HG03439 (cell line): ENCODE results near the gene SLC39A5.
"Not testable (repeated sequence)": the region's sequence is repeated elsewhere in the genome, so short reads cannot be mapped to it uniquely, and the experiment has no call there.

Experiments
- ATAC-seq: cut with Tn5 transposase; IDR thresholded peaks from one replicate; pipeline ENCODE4 v1.9.1; 2021; ENCODE audit warnings: mild to moderate bottlenecking, moderate library complexity; ENCODE audit not compliant: unreplicated experiment

SLC39A5 gene

DNA sequence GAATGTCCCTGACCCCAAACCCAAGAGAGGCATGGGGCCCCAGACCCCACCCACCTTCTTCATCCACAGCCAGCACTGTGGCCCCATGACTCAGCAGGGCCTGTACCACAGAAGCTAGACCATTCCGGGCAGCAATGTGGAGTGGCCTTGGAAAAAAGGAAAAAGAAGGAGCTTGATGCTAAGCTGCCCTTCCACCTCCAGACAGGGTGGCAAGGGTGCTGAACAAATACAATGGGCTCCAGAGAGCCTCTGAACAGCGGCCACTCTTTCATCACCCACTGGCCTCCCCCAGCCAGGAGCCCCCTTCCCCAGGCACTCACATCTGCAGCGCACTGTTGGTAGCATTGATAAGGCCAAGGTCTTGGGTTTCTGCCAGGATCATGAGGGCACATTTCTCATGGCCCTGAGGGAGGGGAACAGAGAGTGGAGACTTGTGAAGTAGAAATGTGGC is 13.9 kb downstream of the SLC39A5 start:
- ATAC-seq, result no peak

DNA sequence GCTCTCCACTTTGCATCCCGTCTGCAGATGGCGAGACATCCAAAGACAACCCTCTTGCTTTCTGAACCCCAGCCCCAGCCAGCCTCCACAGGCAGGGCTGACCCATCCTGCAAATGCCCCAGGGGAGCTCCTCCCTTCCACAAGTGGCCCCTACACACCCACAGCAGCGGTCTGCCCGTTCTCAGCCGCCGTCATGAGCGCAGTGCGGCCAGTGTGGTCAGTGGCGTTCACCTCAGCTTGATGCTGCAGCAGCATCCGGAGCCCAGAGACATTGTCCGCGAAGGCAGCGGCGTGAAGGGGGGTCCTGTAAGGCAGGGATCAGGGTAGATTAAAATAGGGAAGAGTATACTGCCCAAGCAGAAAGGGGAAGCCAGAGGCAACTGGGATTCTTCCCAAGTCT is 14.6 kb downstream of the SLC39A5 start:
- ATAC-seq, result no peak

DNA sequence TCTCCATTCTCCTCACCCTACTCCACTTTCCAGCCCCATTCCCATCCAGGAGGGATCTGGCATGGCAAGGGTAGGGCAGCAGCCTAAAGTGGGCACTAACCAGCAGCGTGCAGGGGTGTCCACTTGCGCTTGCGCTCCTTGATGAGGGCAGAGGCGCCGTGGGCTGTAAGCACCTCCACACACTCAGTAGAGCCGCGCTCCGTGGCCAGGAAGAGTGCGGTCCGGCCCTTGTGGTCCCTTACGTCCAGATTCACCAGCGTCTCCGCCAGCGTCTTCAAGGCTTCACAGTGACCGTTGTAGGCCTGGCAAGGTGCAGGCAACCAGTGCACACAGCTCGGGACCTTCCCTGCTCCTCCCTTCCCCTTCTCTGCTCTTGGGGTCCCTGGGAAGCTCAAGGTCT is 18.1 kb downstream of the SLC39A5 start:
- no peak for ATAC-seq

DNA sequence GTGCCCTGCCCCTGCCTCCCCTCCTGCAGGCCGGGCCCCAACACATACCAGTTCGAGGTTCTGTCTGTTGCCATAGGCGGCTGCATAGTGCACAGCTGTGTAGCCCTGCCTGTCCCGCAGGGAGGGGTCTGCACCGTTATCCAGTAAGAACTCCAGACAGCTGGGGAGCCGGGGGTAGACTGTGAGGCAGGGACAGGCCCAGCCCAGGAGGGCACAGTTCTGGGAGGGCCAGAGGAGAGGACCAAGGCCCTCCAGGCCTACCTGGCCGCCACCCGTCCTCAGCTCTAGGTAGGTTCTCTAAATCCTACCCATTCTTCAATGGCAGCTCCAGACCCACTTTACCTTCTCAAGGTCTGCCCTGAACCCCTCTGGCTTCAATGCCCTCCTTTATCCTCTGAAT is 18.9 kb downstream of the SLC39A5 start:
- no peak for ATAC-seq

DNA sequence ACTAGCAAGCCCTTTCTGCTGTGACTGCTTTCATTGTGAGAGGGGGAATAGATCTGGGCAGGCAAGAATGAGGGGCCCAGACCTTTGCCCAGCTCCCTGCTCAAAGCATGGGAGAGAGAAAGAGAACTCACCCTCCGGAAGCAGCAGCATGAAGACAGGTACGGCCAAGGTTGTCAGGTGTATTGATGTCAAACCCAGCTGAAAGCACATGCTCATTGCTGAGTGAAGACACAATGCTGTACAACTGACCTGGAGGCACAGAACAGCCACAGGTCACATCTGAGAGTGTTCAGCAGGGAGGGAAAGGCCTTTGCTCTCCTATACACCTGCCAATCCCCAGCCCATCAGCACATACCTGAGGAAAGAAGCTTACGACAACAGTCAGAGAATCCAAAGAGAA is 22.8 kb downstream of the SLC39A5 start:
- no peak for ATAC-seq

DNA sequence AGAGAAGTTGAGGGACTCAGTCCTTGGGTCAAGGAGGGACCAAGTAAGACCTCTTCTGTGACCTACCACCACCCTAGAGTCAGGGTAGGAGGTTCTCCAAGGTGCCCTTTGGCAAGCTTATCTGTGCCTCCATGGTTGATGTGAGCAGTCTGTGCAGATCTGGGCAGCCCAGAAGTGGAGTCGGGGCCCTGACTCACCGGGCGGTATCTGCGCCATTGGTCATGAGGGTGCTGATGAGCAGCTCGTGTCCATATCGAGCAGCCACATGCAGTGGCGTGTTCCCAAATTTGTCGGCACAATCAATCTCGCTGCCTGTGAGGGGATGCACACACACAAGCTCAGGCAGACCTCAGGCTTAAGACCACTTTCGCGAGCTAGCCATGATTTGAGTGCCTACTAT is 23.2 kb downstream of the SLC39A5 start:
- ATAC-seq, result no peak

DNA sequence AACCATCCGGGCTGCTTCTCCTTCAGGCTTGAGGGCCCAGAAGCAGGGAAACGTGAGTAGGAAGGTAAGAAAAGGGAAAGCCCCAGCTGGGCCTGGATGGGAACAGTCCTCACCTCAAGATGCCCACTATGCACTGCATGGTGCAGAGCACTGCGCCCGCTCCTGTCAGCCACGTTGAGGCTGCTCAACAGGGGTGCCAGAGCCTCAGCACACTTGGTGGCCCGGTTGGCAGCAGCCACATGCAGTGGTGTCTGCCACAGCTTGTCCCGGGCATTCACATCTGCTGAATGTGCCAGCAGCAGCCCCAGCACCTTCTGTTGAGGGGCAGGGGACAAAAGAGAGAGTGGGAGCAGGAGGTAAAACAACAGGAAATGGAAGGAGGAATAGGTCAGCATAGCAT is 25.8 kb downstream of the SLC39A5 start:
- ATAC-seq, result no peak

DNA sequence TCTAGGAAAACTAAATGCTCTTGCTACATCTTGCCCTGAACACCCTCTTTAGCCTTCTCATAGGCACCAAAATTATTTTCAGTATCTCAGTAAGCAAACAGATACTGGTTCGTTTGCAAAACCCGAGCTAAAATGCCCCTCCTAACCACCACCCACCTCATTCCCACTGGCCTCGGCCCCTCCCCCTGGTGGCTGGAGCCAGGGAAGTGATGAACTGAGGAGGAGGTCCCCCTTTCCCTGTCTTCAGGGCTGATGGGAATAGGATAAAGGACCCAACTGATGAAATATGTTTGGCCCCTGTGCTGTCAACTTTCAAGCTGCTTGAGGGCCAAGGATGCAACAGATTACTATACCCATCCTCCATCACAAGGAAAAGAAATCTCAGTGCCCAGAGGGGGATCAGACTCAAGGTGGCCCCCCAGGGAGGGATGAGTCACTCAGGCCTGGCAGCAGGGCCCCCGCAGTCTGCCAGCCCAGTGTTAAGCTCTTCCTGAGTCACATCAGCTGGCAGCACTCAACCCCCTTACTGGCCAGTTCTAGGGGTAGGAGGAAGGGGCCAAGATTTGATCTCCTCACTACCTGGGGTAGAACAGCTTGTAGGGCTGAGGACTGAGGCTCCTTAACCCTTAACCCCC is 26.6 kb downstream of the SLC39A5 start:
- ATAC-seq, result no peak

DNA sequence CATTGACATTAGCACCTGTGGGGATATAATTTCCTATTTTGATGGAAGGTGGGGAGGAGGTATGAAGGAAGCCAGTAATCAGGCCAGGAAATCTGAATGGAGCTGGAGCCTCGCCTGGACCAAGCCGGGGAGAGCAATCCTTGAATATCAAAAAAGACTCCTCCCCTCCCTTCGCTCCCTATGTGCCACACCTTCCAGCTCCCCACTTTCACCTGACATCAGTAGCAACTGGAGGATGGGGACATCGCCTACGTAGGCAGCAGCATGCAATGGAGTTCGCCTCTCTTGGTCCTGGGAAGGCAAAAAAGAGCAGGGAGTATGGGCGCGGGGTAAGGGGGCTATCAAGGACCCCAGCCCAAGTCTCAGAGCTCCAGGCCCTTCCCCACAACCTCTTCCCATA is 27.2 kb downstream of the SLC39A5 start:
- ATAC-seq, result no peak

DNA sequence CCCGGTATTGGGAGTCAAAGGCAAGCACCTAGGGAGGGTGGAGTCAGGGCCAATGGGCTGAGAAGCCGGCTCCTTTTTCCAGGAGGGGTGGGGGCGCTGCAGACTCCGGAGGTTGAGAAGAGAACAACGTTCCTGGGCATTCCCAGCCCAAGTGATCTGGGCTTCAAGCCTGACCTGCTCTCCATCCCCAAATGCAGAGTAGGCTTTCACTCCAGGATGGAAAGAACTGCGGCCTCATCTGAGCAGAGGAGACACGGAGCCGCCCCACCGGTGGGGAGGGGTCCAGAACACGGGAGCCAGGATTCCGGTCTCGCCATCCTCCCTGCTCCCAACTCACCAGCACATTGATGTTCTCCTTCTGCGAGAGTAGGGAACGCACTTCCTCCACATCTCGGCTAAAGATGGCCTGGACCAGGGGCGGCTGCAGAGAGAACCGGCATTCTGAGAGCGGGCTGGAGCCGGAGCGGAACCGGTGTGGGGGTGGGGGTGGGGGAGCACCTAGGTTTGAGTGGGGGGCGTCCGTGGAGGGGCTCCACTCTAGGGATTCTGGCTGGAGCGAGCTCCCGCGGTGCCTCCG is 27.7 kb downstream of the SLC39A5 start:
- peak; percentile 11 for ATAC-seq

DNA sequence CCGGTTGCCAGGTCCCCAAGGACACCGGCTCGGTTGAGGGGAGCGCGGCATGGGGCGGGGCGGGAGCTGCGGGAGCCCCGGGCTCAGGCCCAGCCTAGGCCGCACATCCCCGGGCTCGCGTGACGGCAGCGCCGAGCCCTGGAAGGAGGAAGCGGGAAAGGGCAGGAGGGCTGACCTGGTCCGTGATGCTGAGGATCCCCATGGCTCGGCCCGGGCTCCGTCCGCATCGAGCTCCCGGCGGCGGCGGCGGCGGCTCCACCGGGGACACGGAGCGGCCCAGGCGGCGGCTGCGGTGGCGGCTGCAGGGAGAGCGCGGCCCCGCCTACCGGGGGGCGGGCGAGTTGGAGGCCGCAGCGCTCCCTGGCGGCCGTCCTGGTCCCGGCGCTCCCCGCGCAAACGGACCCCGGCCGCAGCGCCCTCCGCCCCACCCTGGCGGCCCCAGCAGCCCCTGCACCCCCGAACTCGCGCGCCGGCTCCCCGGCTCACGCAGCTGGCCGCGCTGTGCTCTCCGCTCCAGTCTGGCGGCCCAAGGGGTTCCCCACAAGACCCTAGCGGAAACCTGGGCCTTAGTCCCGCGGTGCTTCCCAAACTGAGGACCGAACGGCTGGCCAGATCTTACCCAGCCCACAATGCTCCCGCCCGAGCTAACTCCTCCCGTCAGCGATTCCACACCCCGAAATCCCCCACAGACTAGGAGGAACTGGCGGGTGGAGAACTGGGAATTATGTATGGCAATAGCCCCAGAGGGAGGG is 28.4 kb downstream of the SLC39A5 start, which contains the start of gene ANKRD52:
TSS of gene ANKRD52 (minus strand) at position 317 of the 752 bp plus-strand sequence. CDS start at position 202, 115 bp downstream.
- peak; percentile 87 for ATAC-seq

DNA sequence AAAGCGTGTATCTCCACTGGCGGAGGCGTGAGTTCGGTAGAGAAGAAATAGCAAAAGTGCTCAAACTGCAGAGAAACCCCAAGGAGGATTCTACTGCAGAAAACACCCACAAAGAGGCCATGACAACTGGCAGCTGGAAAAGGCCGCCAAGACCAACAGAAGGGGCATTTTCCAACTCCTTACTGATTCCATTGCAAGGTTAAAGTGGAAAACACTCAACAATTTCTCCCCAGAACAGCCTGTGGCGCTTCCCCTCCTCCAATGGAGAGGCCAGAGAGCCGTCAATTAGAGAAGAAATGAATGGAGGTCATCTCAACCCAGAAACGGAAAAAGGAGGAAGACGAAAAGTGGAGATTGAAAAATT is 29.0 kb downstream of the SLC39A5 start:
- no peak for ATAC-seq

DNA sequence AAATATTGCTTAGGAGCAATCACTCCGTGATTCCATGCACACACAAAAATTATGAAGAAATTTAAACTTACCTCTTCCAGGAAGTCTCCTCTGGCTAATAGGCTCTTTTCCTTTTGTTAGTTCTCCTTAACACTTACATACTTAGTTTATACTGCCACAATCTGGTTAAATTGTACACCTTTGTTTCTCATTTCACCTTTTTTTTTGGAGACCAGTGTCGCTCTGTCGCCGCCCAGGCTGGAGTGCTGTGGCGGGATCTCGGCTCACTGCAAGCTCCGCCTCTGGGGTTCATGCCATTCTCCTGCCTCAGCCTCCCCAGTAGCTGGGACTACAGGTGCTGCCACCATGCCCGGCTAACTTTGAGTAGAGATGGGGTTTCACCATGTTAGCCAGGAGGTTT is 30.5 kb downstream of the SLC39A5 start:
- ATAC-seq, result no peak

DNA sequence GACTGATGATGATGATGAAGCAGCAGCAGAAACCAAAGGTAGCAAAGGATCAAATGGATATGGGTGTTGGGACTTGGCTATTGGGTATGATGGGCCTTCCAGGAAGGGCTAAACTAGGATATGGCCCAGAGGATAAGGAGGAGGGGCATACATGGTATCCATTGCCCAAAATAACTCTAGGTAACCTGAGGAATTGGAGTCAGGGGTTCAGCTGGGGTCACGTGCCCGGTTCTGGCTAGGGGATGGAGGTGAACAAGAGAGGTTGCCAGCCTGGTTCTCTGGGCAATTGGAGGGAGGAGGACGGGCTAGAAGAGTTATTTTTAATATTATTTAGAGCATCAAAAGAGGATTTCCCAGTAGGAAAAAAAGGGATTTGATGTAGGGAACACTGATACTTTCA is 31.1 kb downstream of the SLC39A5 start:
- ATAC-seq, result no peak

DNA sequence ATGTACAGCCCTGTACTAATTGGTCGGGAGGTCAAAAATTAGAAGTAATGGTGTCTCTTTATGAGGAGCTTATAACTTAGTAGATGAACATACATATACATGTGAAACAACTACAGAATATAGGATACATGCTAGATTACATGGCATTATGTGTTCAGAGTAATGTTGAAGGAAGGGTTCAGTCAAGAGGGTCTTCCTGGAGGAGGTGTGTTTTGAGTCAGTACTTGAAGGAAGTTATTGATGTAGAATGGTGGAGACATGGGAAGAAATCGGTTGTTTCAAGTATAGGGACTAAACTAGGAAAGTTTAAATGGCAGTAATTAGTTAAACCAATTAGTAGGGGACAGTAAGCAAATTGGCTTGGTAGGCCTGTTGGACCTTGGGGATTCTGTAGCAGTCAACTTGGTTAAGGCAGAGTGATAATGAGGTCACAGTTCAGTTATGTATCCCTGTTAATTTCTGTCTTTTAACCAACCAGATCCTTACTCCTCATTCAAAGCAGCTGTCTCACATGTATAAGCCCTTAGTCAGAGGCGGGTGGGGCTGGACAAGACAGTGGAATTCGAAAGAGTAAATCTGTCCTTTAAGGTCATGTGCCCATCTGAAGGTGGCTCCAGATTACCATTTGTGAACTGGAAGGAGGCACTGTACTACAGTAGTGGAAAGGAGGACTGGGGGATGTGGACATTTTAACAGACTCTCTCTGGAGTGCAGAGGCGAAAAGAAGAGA is 31.8 kb downstream of the SLC39A5 start:
- no peak for ATAC-seq

DNA sequence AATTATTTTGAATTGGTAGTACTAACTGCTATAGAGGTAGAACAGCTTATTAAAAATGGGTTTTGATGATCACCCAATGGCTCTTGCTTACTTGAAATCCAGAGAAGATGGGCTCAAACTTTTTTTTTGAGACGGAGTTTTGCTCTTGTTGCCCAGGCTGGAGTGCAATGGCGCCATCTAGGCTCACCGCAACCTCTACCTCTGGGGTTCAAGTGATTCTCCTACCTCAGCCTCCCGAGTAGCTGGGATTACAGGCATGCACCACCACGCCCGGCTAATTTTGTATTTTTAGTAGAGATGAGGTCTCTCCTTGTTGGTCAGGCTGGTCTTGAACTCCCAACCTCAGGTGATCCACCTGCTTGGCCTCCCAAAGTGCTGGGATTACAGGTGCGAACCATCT is 33.1 kb downstream of the SLC39A5 start:
- not testable (repeated sequence) for ATAC-seq

DNA sequence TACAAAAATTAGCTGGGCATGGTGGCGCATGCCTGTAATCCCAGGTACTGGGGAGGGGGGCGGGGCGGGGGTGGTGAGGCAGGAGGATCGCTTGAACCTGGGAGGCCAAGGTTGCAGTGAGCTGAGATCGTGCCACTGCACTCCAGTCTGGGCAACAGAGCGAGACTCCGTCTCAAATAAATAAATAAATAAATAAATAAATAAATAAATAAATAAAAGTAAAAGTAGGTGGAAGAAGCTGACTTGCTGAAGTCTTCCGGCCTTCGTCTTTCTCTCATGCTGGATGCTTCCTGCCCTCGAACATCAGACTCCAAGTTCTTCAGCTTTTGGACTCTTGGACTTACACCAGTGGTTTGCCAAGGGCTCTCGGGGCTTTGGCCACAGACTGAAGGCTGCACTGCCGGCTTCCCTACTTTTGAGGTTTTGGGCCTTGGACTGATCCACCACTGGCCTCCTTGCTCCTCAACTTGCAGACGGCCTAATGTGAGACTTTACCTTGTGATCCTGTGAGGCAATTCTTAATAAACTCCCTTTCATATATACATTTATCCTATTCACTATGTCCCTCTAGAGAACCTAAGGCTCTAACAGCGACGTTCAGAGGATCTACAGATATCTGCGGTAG is 36.3 kb downstream of the SLC39A5 start:
- ATAC-seq, result not testable (repeated sequence)

DNA sequence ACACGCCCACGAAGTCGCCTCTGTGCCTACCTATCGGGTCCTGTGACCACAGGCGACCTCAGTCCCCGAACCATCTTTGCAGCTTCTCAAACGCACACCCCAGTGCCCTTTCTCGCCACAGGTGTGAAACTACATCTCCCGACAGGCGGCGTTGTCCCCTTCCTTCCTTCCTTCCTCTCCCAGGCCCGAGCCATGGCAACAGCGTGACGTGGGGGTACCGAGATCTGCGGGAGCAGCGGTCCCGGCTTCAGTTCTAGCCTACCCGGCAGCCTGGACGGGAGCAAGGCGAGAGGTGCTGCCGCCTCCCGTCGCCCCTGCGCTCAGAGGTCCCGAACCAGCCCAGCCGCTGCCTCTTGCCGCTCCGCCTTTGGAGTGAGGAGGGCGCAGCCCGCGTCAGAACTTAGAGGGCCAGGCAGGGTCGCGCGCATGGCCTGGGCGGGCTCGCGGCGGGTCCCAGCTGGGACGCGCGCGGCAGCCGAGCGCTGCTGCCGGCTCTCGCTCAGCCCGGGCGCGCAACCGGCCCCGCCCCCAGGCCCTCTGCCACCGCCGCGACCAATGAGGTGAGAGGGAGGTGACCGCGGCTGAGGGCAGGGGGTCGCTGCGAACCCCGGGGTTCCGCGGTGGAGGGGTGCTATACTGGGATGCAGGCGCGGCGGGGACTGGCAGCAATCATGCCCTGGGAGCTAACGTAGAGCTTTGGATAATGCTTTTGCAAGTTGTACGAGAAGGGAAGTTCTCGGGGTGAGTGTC is 37.0 kb downstream of the SLC39A5 start, which contains the start of gene COQ10A:
TSS of gene COQ10A (plus strand) at position 250 of the 750 bp plus-strand sequence. CDS start at position 427, 177 bp downstream.
- ATAC-seq, result peak; percentile 81

DNA sequence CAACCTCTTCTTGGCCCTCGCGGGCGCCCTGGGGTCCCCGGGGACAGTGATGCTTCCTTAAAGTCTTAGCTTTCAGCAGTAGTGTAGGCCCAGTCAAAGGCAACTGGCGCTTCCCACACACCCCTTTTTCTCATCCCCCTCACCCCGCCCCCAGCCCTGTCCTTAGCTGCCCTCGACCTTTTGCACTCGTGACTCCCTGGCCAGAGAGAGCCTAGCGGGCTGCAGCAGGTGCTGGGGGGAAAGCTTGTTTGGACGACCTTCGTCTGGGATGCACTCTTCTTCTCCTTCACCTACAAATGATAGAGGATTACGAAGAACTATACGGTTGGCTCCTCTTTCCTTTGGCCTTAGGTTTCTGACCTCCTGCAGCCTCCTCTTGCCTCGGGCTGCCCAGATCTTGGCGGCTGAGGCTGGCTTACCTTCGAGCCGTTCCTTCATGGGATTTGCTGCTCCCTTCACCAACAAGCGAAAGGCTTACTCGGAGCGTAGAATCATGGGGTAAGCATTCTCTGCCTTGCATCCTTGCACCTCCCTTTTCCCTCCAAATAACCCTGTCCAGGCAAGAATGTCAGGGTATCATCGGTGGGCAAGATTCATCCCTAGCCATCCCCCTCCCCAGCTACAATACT is 37.7 kb downstream of the SLC39A5 start:
- ATAC-seq, result peak; percentile 5

DNA sequence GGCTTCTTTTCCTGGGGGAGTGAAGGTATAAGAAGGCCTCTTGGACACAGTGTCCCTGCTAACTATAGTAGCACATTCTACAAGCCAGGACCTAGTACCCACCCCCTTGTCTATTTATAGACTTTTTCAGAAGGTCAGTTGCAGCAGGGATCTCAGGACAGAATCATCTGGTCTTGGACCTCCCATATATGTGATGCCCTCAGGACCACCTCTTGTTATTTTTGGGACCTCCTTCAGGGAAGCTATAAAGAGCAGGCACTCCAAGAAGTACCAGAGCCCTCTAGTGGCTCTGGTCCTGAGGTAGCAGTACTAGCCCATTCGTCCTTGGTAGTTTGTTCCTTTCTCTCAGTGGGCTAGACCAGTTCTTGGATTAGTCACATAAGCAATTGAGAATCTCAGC is 41.2 kb downstream of the SLC39A5 start:
- no peak for ATAC-seq
